HG03066 (cell line): Measurements from ENCODE around the gene SPRING1.

Experiments
- ATAC-seq: cut with Tn5 transposase; IDR thresholded peaks from one replicate; pipeline ENCODE4 v1.9.1; 2021; ENCODE audit warnings: low read depth; ENCODE audit not compliant: unreplicated experiment

SPRING1 gene

GRCh38 chr12:116710370-116711150 lies 27.3 kb downstream of the SPRING1 start:
- no peak for ATAC-seq

DNA sequence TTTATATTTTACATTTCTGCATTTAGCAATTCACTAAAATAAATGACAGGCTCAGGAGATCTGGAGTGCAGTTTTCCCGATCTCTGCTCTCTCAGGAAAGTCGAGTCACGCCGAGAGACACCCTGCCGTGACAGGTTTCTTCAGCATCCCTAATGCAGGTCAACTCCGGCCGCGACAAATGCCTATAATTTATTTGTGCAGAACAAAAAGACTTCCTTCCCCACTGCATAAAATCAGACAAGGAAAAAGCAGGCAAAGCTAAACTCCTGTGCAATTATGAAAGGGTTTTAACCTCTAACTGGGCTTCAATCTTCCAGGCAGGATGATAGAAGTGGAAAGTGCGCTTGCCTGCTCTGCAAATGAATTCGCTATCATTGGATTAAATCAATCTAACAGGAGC lies 28.1 kb downstream of the SPRING1 start:
- ATAC-seq = no peak

DNA sequence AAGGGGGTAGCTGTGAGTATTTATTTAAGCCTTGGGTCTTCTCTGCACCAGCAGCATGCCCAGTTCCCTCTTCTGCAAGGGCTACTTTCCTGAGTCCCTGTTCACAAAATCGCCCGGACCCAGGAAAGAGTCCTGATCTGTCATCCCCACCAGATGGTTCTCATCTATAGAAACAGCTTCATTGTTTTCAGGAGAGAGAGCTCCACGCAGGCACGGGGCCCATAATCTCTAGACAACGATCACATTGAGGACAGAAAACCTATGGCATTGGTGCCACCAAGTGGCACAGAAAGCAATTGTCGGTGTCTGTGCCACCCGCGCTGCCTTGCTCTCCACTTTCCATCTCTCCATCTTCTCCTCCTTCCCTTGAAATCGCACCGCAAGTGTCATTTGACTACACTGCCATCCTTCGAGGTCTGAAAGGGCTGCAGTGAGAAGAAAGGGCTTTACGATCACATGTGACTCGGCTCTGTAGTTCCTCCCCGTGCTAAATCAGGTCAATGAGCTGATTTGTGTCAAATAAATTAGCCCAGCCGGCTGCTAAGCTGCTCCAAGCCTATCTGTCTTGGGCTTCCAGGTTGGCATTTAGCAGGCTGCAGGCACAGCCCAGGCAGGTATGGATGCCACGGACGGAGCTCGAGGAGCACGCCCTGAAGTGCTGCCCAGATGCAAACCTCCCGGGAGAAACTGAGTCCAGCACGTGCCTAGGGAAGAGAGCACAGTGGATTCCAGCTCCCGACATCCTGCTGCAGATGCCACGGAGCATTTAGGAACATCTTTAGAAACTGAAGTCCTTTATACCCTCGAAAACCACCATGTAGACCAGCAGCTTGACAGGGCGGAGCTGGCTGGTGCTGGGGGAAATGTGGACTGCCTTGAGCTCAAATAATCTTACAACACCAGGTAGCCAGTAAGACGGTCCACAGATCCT lies 28.8 kb downstream of the SPRING1 start:
- no peak for ATAC-seq

DNA sequence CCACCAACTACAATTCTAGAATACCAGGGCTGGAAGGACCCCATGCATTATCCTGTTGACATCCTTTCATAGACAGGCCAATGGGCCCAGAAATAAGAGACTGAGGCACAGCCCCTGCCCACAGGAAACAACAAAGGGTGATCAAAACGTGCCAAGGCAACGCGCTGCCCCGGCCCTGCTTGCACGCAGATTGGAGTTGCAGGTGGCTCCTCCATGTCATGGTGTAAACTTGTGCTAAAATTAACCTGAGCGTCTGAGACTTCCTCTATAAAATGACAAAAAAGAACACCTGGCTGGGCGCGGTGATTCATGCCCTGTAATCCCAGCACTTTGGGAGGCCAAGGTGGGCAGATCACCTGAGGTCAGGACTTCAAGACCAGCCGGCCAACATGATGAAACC lies 30.1 kb downstream of the SPRING1 start:
- ATAC-seq = no peak

DNA sequence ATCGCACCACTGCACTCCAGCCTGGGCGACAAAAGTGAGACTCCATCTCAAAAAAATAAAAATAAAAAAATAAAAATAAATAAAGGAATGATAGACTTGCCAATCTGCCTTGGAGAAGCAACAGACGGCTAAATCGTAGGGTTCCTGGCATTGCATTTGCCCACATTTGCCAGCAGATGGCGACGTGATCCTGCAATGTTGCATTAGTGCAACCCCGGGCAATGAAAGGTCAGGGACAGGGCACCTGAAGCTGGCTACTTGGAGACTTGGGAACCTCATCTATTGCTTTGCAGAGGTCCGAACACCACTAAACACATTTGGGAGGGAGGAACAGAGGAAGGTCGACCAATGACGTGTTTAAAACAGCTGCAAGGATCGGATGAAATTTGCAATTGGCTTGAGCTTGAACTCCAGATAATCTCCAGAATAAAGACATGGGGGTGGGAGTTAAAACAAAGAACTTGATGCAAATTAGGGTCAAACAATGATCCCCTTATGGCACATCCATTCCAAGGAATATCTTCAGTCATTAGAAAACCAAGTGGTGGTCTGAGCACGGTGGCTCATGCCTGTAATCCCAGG lies 34.6 kb downstream of the SPRING1 start:
- no peak for ATAC-seq

DNA sequence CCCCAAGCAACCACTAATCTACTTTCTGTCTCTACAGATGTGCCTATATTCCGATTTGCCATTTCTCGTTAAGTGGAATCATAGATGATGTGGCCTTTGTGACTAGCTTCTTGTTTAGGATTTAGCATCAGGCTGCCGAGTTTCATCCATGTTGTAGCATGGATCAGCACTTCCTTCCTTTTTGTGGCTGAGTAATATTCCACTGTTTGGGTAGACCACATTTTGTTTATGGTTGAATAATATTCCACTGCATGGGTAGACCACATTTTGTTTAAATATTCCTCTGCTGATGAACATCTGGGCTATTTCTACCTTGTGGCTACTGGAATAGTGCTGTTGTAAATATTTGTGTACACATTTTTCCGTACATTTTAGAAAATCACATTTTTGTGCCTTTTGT lies 36.4 kb downstream of the SPRING1 start:
- no peak for ATAC-seq

GRCh38 chr12:116700066-116700465 lies 37.8 kb downstream of the SPRING1 start:
- ATAC-seq = no peak

GRCh38 chr12:116698554-116699075 lies 39.3 kb downstream of the SPRING1 start:
- ATAC-seq = no peak

GRCh38 chr12:116698116-116698515 lies 39.8 kb downstream of the SPRING1 start:
- no peak for ATAC-seq

- no peak for ATAC-seq
Observed at GRCh38 chr12:116697716-116698115, 40.2 kb downstream of the SPRING1 start.

- ATAC-seq = no peak
Observed at GRCh38 chr12:116697305-116697704, 40.6 kb downstream of the SPRING1 start.

- ATAC-seq = no peak
Observed at GRCh38 chr12:116695464-116695725, 42.5 kb downstream of the SPRING1 start.

- no peak for ATAC-seq
Observed at GRCh38 chr12:116694653-116695463, 43.0 kb downstream of the SPRING1 start.

DNA sequence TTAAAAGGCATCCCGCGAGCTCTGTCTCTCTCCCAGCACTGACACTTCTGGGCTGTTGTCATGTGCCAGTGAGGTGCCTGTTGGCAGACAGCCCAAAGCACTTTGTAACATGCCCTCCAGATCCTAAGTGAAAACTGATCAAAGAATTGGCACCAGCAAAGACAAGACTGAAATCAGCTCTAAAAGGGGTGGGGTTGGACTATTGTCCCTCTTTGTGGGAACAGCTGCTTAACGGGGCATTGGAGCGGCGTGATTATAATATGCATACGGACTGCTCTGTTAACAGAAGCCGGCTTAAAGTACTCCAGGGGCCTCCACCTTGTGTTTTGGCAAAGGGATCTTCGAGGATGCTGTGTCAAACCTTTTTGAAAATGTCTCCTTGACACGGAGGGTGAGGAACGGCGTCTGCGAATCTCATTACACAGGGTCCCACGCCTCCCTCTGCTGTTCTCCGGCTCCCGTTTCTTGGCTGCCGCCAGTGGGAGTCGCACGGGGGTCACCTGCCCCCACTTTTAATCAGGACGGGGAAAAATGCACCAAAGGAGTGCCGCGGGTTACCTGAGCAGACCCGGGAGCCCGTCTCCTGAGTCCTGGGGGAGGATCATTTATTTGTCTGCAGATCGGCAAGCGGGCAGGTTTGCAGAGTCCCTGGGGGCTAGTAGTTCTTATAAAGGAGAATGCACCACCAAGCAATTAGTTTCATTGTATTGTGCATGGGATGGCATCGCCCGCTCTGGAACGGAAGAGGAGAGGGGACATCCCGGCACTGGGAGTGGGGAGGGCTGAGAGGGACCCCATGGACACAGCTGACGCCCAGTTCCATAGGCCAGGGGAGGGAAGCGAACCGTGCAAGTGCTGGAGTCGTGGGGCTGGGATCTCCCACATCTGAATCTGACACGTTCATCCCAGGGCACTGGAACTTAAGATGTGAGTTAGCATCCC lies 44.3 kb downstream of the SPRING1 start:
- ATAC-seq = no peak

DNA sequence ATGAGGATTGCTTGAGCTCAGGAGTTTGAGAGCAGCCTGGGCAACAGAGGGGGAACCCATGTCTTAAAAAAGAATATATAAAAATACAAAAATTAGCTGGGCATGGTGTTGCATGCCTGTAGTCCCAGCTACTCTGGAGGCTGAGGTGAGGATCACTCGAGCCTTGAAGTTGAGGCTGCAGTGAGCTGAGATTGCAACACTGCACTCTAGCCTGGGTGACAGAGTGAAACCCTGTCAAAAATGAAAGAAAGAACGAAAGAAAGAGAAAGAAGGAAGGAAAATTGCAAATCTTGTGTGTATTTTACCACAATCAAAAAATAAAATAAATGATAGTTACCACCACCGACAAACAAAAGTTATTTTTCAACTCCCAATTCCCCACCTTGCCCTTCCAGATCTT lies 45.3 kb downstream of the SPRING1 start:
- no peak for ATAC-seq

DNA sequence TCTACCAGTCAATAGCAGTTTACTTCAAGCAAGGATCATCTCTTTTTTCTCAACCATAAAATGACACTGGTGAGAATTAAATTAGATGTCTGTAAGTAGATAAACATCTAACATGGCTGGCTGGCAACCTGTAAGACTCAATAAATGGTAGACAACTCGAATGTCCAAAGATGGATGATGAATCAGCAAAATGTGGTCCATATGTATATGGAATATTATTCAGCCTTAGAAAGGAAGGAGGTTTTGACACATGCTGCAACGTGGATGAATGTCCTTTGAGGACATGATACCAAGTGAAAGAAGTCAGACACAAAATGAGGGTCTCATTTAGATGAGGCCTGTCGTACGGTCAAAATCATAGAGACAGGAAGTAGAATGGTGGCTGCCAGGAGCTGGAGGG lies 46.2 kb downstream of the SPRING1 start:
- ATAC-seq = no peak

GRCh38 chr12:116691205-116691604 lies 46.7 kb downstream of the SPRING1 start:
- no peak for ATAC-seq

DNA sequence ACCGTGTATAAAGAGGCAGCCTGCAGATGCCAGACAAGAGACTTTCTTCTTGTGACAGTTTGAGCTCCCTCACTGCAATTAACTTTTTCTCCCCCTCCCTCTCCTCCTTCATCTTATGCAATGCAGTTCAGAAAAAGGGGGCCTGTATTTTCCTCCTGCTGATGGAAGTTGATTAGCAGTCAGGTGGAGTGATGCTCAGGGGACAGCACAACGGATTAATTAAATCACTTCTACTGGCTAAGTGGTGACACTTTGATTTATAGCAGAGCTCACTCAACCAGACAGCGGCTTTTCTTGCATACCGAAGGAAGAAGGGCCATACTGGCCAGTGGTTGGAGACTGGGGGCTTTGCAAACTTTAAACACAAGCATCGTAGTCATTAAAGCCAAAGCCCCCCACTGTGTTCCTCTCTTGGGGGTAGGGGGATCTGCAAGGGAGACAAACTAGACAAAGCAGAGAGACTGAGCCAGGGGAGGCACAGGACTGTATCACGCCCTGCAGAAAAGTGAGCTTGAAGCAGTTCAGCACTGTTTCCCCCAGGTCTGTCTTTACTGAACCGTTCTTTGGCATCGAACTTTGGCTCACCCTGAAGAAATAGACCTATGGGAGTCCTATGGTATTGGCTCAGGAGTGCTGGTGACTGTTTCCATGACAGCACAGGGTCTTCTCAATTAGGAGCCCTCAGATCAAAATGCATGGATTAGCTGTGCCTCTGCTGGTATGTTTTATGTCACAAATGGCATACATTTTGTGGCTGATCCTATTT lies 47.7 kb downstream of the SPRING1 start:
- ATAC-seq = no peak

DNA sequence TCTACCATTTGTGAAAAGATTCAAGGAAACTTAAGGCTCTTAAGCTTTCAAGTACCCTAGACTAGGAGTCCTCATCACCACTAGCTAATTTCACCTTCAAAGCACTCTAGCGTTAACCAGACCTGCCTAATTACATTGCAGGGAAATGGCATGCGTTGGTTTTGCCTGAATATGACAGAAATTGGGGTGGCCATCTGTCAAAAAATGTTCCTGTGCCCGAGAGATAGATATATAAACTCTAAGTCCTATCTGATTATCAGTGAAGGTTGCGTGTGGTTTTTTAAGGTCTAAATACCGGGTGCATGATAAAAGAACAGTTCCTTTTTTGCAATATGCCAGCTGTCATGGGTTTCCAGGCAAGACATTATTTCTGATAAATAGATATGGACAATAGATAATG lies 48.3 kb downstream of the SPRING1 start:
- ATAC-seq = no peak
